ENCODE results near the gene VAMP1. TPM values are rescaled to one million over a fixed set of nuclear protein-coding genes. Genes with fewer than 3 reads are reported as not detected.
A peak's percentile ranks its signal among the peaks of the same experiment; 100 is the strongest.

VAMP1 gene, protein sequence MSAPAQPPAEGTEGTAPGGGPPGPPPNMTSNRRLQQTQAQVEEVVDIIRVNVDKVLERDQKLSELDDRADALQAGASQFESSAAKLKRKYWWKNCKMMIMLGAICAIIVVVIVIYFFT
- 13.9 and 18.3 TPM in 2 replicates for total RNA-seq (2014; rRNA removed; shearing (Covaris generic))
- 11.2 and 16.1 TPM in 2 replicates for polyA plus RNA-seq (2016; fragmentation: Nextera tagmentation; extraction: Ambion mirVana)
- long read RNA-seq, partial matches to known transcripts, result 0 of 1 reads
- long read RNA-seq, other reads (novel, unspliced or antisense), result 0 of 1 reads

DNA sequence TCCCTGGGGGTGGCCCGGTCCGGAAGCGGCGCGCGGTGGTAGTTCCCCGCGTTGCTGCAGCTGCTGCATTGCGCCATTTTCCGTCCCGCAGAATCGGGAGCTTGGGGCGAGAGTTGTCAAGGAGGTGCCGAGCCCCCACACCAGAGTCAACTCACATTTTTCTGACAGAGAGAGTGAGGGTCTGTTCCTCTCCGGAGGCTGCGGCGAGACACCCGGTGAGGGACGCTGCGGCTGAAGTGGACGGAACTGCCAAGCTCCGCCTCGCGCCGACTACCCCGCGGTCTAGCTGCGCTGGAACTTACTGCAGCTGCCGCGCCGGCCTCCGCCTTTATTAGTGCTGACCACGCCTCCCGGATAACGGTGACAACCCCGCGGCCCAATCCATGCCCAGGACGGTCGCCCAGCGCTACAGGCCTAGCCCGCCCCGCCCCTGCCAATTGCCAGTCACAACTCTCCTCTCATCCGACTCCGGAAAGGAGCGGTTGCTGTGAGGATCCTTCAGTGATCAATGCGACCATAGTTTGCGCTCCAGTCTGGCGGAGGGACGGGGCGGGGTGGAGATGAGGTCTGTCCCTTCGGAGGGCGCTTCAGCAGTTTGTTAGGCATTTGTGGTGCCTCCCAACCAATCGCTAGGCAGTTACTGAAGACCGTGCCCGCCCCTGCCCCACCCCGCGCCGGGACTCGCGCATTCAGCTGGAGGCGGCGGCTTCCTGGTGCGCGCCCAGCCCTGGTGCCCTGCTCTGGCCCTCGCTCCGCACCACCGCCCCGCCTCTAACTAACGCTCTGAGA, at the start of gene VAMP1:
TSS of gene VAMP1 (minus strand) at position 303 of the 789 bp plus-strand sequence. CDS start at position 157, 146 bp downstream.
- Mint-ChIP-seq H3K27me3 (ENCODE audit: insufficient read depth, low read depth, poor library complexity) (peaks cover 7% of the 10 kb centered on the region), H3K9me3 (peaks cover 9% of the 10 kb centered on the region)
- peak; percentile 94 for ATAC-seq

DNA sequence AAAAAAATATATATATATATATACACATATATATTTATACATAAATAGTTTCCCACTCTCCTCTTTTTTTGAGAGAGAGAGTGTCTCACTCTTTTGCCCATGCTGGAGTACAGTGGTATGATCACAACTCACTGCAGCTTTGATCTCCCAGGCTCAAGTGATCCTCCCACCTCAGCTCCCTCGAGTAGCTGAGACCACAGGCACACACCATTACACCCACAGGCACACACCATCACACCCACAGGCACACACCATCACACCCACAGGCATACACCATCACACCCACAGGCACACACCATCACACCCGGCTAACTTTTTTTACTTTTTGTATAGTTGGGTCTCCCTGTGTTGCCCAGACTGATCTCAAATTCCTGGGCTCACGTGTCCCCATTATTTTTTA, 49.7 kb upstream of the VAMP1 start:
- Mint-ChIP-seq H3K27ac (no peak overlapping the region), H3K4me3 (no peak overlapping the region), H3K36me3 (ENCODE audit: low read depth) (peaks cover 90% of the 10 kb centered on the region), H3K9me3 (no peaks in the 10 kb centered on the region), H3K27me3 (ENCODE audit: insufficient read depth, low read depth, poor library complexity) (no peaks in the 10 kb centered on the region), H3K4me1 (no peaks in the 10 kb centered on the region)
- Histone ChIP-seq H3K9me2 (ENCODE audit: insufficient read depth) (no peaks in the 10 kb centered on the region), H3K4me3 (no peak overlapping the region), H3K36me3 (ENCODE audit: insufficient read depth) (peaks cover 79% of the 10 kb centered on the region), H3K27me3 (ENCODE audit: insufficient read depth) (no peaks in the 10 kb centered on the region), H3K4me1 (ENCODE audit: insufficient read depth) (no peaks in the 10 kb centered on the region), H3K4me2 (no peak overlapping the region), H3F3A (replicated peaks; ENCODE audit: low read depth) (0 out of 2 replicates have a peak, but pooled peaks cover 5% of the 10 kb centered on the region), H2AFZ (no peak overlapping the region), H3K27ac (ENCODE audit: low read depth) (no peak overlapping the region), H3K79me2 (replicated peaks; ENCODE audit: insufficient read depth) (no peaks in the 10 kb centered on the region), H4K20me1 (replicated peaks; ENCODE audit: insufficient read depth) (peaks cover 10% of the 10 kb centered on the region)
- DNase-seq (ENCODE audit: low spot score), result no peak
- ATAC-seq, result no peak
- no peak for TF ChIP-seq ZNF114 (CRISPR knock-in tag; IDR thresholded peaks at IDR 0.05)
- TF ChIP-seq POLR2AphosphoS5 (IDR thresholded peaks at IDR 0.05; ENCODE audit: low read depth), result no peak
- TF ChIP-seq, protein P1, sequence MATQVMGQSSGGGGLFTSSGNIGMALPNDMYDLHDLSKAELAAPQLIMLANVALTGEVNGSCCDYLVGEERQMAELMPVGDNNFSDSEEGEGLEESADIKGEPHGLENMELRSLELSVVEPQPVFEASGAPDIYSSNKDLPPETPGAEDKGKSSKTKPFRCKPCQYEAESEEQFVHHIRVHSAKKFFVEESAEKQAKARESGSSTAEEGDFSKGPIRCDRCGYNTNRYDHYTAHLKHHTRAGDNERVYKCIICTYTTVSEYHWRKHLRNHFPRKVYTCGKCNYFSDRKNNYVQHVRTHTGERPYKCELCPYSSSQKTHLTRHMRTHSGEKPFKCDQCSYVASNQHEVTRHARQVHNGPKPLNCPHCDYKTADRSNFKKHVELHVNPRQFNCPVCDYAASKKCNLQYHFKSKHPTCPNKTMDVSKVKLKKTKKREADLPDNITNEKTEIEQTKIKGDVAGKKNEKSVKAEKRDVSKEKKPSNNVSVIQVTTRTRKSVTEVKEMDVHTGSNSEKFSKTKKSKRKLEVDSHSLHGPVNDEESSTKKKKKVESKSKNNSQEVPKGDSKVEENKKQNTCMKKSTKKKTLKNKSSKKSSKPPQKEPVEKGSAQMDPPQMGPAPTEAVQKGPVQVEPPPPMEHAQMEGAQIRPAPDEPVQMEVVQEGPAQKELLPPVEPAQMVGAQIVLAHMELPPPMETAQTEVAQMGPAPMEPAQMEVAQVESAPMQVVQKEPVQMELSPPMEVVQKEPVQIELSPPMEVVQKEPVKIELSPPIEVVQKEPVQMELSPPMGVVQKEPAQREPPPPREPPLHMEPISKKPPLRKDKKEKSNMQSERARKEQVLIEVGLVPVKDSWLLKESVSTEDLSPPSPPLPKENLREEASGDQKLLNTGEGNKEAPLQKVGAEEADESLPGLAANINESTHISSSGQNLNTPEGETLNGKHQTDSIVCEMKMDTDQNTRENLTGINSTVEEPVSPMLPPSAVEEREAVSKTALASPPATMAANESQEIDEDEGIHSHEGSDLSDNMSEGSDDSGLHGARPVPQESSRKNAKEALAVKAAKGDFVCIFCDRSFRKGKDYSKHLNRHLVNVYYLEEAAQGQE (IDR thresholded peaks at IDR 0.05; ENCODE audit: unreplicated experiment), result no peak
- TF ChIP-seq ZNF331 (CRISPR knock-in tag; IDR thresholded peaks at IDR 0.05; ENCODE audit: low read depth), result no peak
- no peak for TF ChIP-seq JUNB (IDR thresholded peaks at IDR 0.05; ENCODE audit: unreplicated experiment)
- no peak for TF ChIP-seq NANOG (IDR thresholded peaks at IDR 0.05; ENCODE audit: borderline replicate concordance)
- TF ChIP-seq EZH2 (IDR thresholded peaks at IDR 0.05; ENCODE audit: low read depth, unreplicated experiment), result no peak

More for the DNA sequence above, at the start of gene VAMP1:
- peaks cover 14% of the 10 kb centered on the region for H3K4me1 ChIP-seq (ENCODE audit: insufficient read depth)
- TF ChIP-seq NANOG (IDR thresholded peaks at IDR 0.05; ENCODE audit: borderline replicate concordance) (no peak), POLR2AphosphoS5 (IDR thresholded peaks at IDR 0.05; ENCODE audit: low read depth) (peak; percentile 98)
- TF ChIP-seq, protein P2, sequence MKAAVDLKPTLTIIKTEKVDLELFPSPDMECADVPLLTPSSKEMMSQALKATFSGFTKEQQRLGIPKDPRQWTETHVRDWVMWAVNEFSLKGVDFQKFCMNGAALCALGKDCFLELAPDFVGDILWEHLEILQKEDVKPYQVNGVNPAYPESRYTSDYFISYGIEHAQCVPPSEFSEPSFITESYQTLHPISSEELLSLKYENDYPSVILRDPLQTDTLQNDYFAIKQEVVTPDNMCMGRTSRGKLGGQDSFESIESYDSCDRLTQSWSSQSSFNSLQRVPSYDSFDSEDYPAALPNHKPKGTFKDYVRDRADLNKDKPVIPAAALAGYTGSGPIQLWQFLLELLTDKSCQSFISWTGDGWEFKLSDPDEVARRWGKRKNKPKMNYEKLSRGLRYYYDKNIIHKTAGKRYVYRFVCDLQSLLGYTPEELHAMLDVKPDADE (IDR thresholded peaks at IDR 0.05), result peak; percentile 10; the same call in 1 of the 2 replicates
- peak within 1 kb of the TSS; percentile 71 for H3K4me3 Mint-ChIP-seq
- H2AFZ ChIP-seq, result peak within 1 kb of the TSS; percentile 94
- H3K27ac ChIP-seq (ENCODE audit: low read depth), result peak within 1 kb of the TSS; percentile 95
- no peaks in the 10 kb centered on the region for H3K27me3 ChIP-seq (ENCODE audit: insufficient read depth)
- peak within 1 kb of the TSS; percentile 98 for H3K4me2 ChIP-seq
- peak; percentile 99 for DNase-seq (ENCODE audit: low spot score)
- peaks cover 8% of the 10 kb centered on the region for H4K20me1 ChIP-seq (replicated peaks; ENCODE audit: insufficient read depth)
- H3K27ac Mint-ChIP-seq, result peak within 1 kb of the TSS; percentile 78
- H3K4me1 Mint-ChIP-seq, result peaks cover 16% of the 10 kb centered on the region
- peaks cover 22% of the 10 kb centered on the region for H3K79me2 ChIP-seq (replicated peaks; ENCODE audit: insufficient read depth)
- H3F3A ChIP-seq (replicated peaks; ENCODE audit: low read depth), result peaks cover 18% of the 10 kb centered on the region
- H3K9me2 ChIP-seq (ENCODE audit: insufficient read depth), result no peaks in the 10 kb centered on the region
- peaks cover 17% of the 10 kb centered on the region for H3K36me3 Mint-ChIP-seq (ENCODE audit: low read depth)
- H3K4me3 ChIP-seq, result peak within 1 kb of the TSS; percentile 98
- H3K36me3 ChIP-seq (ENCODE audit: insufficient read depth), result no peaks in the 10 kb centered on the region

Data from GM23338 (cell line).